ENCODE measurements around the gene FEZF1.

The FEZF1 gene

DNA sequence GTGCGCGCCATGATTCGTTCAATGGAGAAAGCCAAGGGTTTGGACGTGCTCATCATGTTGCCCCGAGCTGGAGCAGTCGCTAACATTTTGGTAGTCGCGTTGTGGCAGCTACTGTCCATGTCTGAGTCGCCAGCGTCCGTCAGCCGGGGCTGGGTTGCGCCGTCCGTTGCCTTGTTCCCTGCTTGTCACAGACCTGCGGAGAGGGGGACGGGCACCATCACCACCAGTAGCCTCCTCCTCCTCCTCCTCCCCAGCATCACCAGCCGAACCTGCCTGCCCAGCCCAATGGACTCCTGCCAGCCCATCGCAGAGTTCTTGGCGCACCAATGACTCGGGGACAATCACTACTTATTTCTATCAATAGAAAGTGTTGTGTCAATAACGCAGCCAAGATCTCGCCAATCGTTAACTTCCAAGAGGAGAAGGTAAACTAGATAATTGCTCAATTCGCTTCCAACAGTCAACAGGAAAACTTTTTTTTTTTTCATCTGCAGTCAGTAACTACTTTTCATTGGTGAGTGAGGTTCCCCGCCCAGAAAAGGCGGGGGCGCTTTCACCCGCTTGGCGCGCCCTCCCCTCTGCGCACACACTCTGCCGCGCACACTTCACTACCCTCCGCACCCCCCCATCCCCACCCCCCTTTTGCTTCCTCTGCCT lies at the start of gene FEZF1:
Gene FEZF1, minus strand, starts transcription at position 432 of the 657 bp plus-strand sequence. Its CDS starts 313 bp downstream, at position 119.
- TF ChIP-seq, protein P1, sequence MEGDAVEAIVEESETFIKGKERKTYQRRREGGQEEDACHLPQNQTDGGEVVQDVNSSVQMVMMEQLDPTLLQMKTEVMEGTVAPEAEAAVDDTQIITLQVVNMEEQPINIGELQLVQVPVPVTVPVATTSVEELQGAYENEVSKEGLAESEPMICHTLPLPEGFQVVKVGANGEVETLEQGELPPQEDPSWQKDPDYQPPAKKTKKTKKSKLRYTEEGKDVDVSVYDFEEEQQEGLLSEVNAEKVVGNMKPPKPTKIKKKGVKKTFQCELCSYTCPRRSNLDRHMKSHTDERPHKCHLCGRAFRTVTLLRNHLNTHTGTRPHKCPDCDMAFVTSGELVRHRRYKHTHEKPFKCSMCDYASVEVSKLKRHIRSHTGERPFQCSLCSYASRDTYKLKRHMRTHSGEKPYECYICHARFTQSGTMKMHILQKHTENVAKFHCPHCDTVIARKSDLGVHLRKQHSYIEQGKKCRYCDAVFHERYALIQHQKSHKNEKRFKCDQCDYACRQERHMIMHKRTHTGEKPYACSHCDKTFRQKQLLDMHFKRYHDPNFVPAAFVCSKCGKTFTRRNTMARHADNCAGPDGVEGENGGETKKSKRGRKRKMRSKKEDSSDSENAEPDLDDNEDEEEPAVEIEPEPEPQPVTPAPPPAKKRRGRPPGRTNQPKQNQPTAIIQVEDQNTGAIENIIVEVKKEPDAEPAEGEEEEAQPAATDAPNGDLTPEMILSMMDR (IDR thresholded peaks at IDR 0.05; ENCODE audit: insufficient read depth, missing control alignments) = no peak
- no peak for DNase-seq (ENCODE audit: insufficient read length, low spot score)
- no peak for FAIRE-seq

DNA sequence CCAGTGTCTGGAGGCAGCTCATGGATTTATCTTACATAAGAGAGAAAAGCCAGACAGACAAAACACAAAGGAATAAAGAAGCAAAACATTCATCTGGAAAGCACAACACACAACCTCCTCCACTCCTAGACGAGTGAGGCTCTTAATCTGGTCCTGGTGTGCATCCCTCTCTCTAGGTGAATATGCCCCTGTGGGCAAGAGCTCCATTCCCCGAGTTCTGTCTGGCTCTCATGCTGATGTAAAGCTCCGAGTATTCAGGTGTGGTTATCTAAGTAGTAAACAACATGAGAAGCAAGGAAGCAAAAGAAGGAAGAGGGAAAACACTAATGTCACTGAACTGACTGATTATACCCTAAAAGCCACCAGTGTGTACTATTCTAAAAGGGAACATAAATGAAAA lies 47.9 kb upstream of the FEZF1 start:
- FAIRE-seq = no peak
- DNase-seq (ENCODE audit: insufficient read length, low spot score) = no peak
- TF ChIP-seq, protein P1 (IDR thresholded peaks at IDR 0.05; ENCODE audit: insufficient read depth, missing control alignments) = no peak

DNA sequence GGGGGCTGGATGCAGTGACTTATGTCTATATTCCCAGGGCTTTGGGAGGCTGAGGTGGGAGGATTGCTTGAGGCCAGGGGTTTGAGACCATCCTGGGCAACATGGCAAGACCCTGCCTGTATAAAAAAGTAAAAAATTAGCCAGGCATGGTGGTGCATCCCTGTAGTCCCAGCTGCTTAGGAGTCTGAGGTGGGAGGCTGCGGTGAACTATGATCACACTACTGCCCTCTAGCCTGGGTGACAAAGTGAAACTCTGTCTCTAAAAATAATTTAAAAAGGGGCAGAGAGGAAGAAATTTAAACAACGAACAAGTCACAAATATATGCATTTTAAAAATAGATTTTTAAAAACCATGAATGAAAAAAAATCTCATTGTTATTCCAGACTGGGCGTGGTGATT lies 46.2 kb upstream of the FEZF1 start:
- TF ChIP-seq, protein P1 (IDR thresholded peaks at IDR 0.05; ENCODE audit: insufficient read depth, missing control alignments) = peak; percentile 5
- no peak for FAIRE-seq
- no peak for DNase-seq (ENCODE audit: insufficient read length, low spot score)

DNA sequence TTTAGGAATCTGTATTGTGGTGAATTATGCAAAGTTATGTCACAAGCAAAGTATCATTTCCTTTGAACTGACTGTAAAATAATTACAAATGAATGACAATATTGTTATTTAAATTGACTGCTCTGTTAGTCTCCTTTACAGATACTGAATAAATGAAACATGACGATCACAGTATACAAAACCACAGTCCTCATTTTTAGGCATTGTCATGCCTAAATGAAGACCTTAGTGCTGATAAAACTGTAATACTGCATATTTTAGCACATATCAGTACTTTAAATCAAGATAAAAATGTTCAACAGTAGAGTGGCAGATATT lies 39.7 kb upstream of the FEZF1 start:
- FAIRE-seq (no peak), DNase-seq (ENCODE audit: insufficient read length, low spot score) (no peak)
- TF ChIP-seq, protein P1 (IDR thresholded peaks at IDR 0.05; ENCODE audit: insufficient read depth, missing control alignments) = no peak

DNA sequence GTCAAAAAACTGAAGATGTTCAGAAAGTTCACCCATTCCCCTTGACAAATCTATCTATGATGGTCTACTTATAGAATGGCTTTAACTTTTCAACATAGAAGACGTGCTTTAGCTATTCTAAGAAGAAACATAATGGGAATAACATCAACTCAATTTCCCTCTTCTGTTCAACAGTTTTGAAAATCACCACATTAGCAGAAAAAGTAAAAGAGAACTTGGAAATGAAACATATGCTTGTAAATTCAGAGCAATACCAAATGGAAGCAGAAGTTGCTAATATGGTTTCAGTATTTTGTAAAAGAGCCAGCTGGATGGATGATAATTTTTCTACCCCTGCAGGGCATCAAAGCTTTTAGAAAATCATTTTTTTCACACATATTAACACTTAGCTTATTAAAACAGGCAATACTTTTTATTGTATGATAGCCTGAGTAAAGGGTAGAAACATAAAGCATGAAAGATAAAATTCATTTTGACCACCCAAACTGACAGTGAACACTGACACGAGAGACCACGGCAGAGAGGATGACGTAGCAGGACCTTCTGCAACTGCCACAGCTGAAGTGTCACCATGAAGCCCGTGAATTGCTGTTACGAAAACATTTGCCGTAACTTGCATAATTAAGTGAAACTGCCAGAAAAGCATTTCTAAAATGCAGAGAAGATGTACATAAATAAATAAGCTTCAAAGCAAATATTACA lies 39.2 kb upstream of the FEZF1 start:
- DNase-seq (ENCODE audit: insufficient read length, low spot score) (no peak), FAIRE-seq (no peak)
- TF ChIP-seq, protein P1 (IDR thresholded peaks at IDR 0.05; ENCODE audit: insufficient read depth, missing control alignments) = no peak

DNA sequence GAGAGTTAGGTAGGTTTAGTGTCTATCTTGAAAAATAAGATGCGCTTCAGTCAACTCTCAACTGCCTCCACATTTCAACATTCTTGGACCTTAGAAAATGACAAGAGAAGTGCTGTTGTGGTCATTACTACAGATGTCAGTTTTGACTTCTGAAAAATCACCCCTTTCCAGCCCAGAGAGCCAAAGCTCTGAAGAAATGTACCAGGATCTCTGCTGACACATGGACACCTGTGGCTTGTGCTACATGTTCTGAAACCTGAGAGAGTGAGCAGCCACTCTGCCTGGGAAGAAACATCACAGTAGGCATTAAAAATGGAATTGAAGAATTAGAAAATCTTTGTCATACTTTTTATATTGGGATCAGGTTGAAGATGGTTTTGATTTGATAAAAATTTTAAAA lies 35.9 kb upstream of the FEZF1 start:
- FAIRE-seq (no peak), DNase-seq (ENCODE audit: insufficient read length, low spot score) (no peak)
- TF ChIP-seq, protein P1 (IDR thresholded peaks at IDR 0.05; ENCODE audit: insufficient read depth, missing control alignments) = no peak
